SK-N-MC (cell line): ENCODE data around the gene DNASE1L1.

ENCODE experiments used
- EZH2 ChIP-seq: fragments of 200-600 bp; sonication (generic); IDR thresholded peaks from one replicate; pipeline ENCODE4 v1.6.1; 2017; ENCODE audit warnings: antibody characterized with exemption
- FOXP2 ChIP-seq: optimal IDR thresholded peaks from 2 replicates; pipeline ENCODE3; 2011; ENCODE audit warnings: mild to moderate bottlenecking, moderate library complexity; ENCODE audit not compliant: insufficient read depth; ENCODE audit errors: extremely low read length, control extremely low read depth
- POLR2AphosphoS5 ChIP-seq: IDR thresholded peaks from 2 replicates; pipeline ENCODE4 v1.6.1; 2012; ENCODE audit warnings: mild to moderate bottlenecking, low read depth, low read length, borderline replicate concordance

- peak; percentile 39; the same call in 1 of the 2 replicates for TF ChIP-seq POLR2AphosphoS5
- TF ChIP-seq EZH2 = no peak
- TF ChIP-seq FOXP2 = no peak
Measured at GRCh38 chrX:154436983-154437752, 28.1 kb upstream of the DNASE1L1 start, which contains the start of gene GDI1.
